ENCODE results near the gene FBLN5. TPM values are rescaled to one million over a fixed set of nuclear protein-coding genes. Genes with fewer than 3 reads are reported as not detected.

The FBLN5 gene
- polyA plus RNA-seq, 1 of the 3 experiments (the other 2 are of a cell fraction): 39.8 TPM

GRCh38 chr14:91961297-91962220 is 14.1 kb upstream of the FBLN5 start (continued):
- TF ChIP-seq CHD2 (IDR thresholded peaks at IDR 0.05; ENCODE audit: low read length, partially characterized antibody) (no peak), EP300 (IDR thresholded peaks at IDR 0.05; ENCODE audit: borderline replicate concordance in 1 of 2, low read depth in 1 of 2, low read length in 1 of 2) (no peak), MXI1 (IDR thresholded peaks at IDR 0.05; ENCODE audit: low read depth, low read length) (no peak), NRF1 (IDR thresholded peaks at IDR 0.05; ENCODE audit: low read depth, low read length) (no peak), FOXJ3 (CRISPR knock-in tag; IDR thresholded peaks at IDR 0.05) (no peak), NFIC (IDR thresholded peaks at IDR 0.05; ENCODE audit: borderline replicate concordance) (no peak), FOSL2 (IDR thresholded peaks at IDR 0.05; ENCODE audit: borderline replicate concordance, low read depth) (no peak), RFX5 (IDR thresholded peaks at IDR 0.05; ENCODE audit: low read length) (no peak), ZBTB33 (IDR thresholded peaks at IDR 0.05; ENCODE audit: borderline replicate concordance, low read depth) (no peak), ELF1 (IDR thresholded peaks at IDR 0.05) (no peak)

- Histone ChIP-seq H3K4me3 (ENCODE audit: low read depth in 2 of 2, low read length in 1 of 2) (no peak overlapping the region), H3K36me3 (replicated peaks in 1 of 2; ENCODE audit: control insufficient read depth in 1 of 2, insufficient read depth in 2 of 2, low read length in 1 of 2) (no peaks in the 10 kb centered on the region), H4K20me1 (ENCODE audit: insufficient read depth) (no peaks in the 10 kb centered on the region), H3K27me3 (ENCODE audit: insufficient read depth) (no peaks in the 10 kb centered on the region), H3K27ac (ENCODE audit: low read depth in 2 of 2, low read length in 1 of 2) (no peak overlapping the region), H3K4me1 (ENCODE audit: control insufficient read depth in 1 of 2, insufficient read depth in 2 of 2, low read depth in 1 of 2, low read length in 1 of 2) (no peaks in the 10 kb centered on the region), H3K9ac (no peak overlapping the region), H3K79me2 (ENCODE audit: insufficient read depth) (no peaks in the 10 kb centered on the region), H2AFZ (ENCODE audit: low read depth) (no peak overlapping the region), H3K9me2 (no peaks in the 10 kb centered on the region), H3F3A (replicated peaks; ENCODE audit: insufficient read depth) (no peaks in the 10 kb centered on the region), H3K9me3 (no peaks in the 10 kb centered on the region), H3K4me2 (no peak overlapping the region)
- POLR2A ChIA-PET: no interaction called here
- TF ChIP-seq REST (IDR thresholded peaks at IDR 0.05; ENCODE audit: low read depth, low read length) (no peak), SMC3 (IDR thresholded peaks at IDR 0.05; ENCODE audit: low read depth, low read length) (no peak)
- CTCF ChIA-PET: interaction anchor here (2.0 kb wide), 1 partner anchor 21 kb away, joined by 4 read pairs; no protein-coding TSS in a partner anchor
- DNase-seq: no peak
- WGBS (ENCODE audit: low lambda C conversion rate): 67% methylated on average over 9 of the region's 9 CpGs
These were observed 10.4 kb upstream of the FBLN5 start for GRCh38 chr14:91957876-91958313.
